Esophagus muscularis mucosa (tissue), 4 donors: ENCODE results near the gene MRE11.

ENCODE experiments used
- EP300 ChIP-seq: sonication (generic); formaldehyde crosslinking; IDR thresholded peaks from one replicate; pipeline ENCODE4 v1.6.1; 2017; ENCODE audit warnings: antibody characterized with exemption
- POLR2A ChIP-seq: fragments of 450-650 bp; IDR thresholded peaks from one replicate; pipeline ENCODE4 v1.6.1; 2017; ENCODE audit warnings: antibody characterized with exemption, moderate library complexity, mild to moderate bottlenecking, low read depth
- TF ChIP-seq, protein P1 (sequence below), 3 experiments: fragments of 200-600 bp in 2 of 3; fragments of 450-650 bp in 1 of 3; sonication (generic) in 2 of 3; IDR thresholded peaks; one replicate each; pipeline ENCODE4 v1.5.1; 2017 to 2019; ENCODE audit warnings: antibody characterized with exemption in 3 of 3, mild to moderate bottlenecking in 2 of 3, moderate library complexity in 1 of 3

- TF ChIP-seq, protein P1, sequence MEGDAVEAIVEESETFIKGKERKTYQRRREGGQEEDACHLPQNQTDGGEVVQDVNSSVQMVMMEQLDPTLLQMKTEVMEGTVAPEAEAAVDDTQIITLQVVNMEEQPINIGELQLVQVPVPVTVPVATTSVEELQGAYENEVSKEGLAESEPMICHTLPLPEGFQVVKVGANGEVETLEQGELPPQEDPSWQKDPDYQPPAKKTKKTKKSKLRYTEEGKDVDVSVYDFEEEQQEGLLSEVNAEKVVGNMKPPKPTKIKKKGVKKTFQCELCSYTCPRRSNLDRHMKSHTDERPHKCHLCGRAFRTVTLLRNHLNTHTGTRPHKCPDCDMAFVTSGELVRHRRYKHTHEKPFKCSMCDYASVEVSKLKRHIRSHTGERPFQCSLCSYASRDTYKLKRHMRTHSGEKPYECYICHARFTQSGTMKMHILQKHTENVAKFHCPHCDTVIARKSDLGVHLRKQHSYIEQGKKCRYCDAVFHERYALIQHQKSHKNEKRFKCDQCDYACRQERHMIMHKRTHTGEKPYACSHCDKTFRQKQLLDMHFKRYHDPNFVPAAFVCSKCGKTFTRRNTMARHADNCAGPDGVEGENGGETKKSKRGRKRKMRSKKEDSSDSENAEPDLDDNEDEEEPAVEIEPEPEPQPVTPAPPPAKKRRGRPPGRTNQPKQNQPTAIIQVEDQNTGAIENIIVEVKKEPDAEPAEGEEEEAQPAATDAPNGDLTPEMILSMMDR (IDR thresholded peaks at IDR 0.05): no peak
- no peak for TF ChIP-seq EP300
- no peak for TF ChIP-seq POLR2A
Observed at GRCh38 chr11:94507485-94507884, 13.8 kb upstream of the MRE11 start.
